HL-60 (cell line): ENCODE measurements around the gene PAK5.

ENCODE experiments used
- DNase-seq, 2 experiments: peaks; one replicate each; pipeline ENCODE4 v3.0.0-alpha.2; 2010 to 2020; ENCODE audit warnings: low read depth in 1 of 2, low spot score in 1 of 2
- H3K27ac ChIP-seq: fragments of 250-450 bp; sonication (Bioruptor Pico); replicated peaks from 2 replicates; pipeline ENCODE4 v1.5.1; 2020; ENCODE audit warnings: mild to moderate bottlenecking, moderate library complexity
- H3K27me3 ChIP-seq: fragments of 250-450 bp; sonication (Bioruptor Pico); 2 replicates; pipeline ENCODE4 v1.5.1; 2021; ENCODE audit warnings: mild to moderate bottlenecking, moderate library complexity; ENCODE audit not compliant: insufficient read depth, poor library complexity, severe bottlenecking
- H3K4me3 ChIP-seq: replicated peaks from 2 replicates; pipeline ENCODE4 v1.5.1; 2011; ENCODE audit warnings: mild to moderate bottlenecking, control low read depth, low read length; ENCODE audit not compliant: insufficient read depth
- GABPA ChIP-seq: IDR thresholded peaks from 2 replicates; pipeline ENCODE4 v1.6.1; 2012; ENCODE audit warnings: low read depth
- POLR2AphosphoS5 ChIP-seq: IDR thresholded peaks from 2 replicates; pipeline ENCODE4 v1.6.1; 2012; ENCODE audit warnings: low read depth
- SPI1 ChIP-seq: IDR thresholded peaks from 2 replicates; pipeline ENCODE4 v1.6.1; 2012; ENCODE audit warnings: low read depth, mild to moderate bottlenecking, borderline replicate concordance
- TF ChIP-seq, protein P1 (sequence below): IDR thresholded peaks from one replicate; pipeline ENCODE4 v1.5.1; 2011; ENCODE audit warnings: low read length, control low read depth, inconsistent platforms; ENCODE audit not compliant: insufficient read depth
- TF ChIP-seq, protein P2 (sequence below): IDR thresholded peaks from 2 replicates; pipeline ENCODE4 v1.6.1; 2012; ENCODE audit warnings: low read depth; ENCODE audit not compliant: insufficient replicate concordance

Gene PAK5

DNA sequence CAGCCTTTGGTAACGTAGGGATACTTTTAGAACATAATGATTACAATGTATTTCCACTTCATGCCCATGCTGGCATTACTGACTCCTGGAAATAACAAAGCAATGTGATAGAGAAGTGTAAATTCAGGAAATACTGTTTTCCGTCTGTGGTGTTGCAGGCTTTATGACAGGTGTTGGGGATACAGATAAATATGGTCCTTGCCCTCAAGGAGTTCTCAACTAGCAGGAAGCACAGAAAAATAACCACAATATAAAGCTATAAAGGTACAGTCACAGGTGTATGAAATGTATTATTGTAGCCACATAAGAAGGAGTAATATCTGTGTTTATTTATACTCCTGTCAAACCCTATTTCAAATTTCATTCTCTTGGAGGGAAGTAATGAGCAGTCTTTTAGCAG, 337.4 kb downstream of the PAK5 start:
- TF ChIP-seq, protein P1, sequence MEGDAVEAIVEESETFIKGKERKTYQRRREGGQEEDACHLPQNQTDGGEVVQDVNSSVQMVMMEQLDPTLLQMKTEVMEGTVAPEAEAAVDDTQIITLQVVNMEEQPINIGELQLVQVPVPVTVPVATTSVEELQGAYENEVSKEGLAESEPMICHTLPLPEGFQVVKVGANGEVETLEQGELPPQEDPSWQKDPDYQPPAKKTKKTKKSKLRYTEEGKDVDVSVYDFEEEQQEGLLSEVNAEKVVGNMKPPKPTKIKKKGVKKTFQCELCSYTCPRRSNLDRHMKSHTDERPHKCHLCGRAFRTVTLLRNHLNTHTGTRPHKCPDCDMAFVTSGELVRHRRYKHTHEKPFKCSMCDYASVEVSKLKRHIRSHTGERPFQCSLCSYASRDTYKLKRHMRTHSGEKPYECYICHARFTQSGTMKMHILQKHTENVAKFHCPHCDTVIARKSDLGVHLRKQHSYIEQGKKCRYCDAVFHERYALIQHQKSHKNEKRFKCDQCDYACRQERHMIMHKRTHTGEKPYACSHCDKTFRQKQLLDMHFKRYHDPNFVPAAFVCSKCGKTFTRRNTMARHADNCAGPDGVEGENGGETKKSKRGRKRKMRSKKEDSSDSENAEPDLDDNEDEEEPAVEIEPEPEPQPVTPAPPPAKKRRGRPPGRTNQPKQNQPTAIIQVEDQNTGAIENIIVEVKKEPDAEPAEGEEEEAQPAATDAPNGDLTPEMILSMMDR: no peak
- TF ChIP-seq, protein P2, sequence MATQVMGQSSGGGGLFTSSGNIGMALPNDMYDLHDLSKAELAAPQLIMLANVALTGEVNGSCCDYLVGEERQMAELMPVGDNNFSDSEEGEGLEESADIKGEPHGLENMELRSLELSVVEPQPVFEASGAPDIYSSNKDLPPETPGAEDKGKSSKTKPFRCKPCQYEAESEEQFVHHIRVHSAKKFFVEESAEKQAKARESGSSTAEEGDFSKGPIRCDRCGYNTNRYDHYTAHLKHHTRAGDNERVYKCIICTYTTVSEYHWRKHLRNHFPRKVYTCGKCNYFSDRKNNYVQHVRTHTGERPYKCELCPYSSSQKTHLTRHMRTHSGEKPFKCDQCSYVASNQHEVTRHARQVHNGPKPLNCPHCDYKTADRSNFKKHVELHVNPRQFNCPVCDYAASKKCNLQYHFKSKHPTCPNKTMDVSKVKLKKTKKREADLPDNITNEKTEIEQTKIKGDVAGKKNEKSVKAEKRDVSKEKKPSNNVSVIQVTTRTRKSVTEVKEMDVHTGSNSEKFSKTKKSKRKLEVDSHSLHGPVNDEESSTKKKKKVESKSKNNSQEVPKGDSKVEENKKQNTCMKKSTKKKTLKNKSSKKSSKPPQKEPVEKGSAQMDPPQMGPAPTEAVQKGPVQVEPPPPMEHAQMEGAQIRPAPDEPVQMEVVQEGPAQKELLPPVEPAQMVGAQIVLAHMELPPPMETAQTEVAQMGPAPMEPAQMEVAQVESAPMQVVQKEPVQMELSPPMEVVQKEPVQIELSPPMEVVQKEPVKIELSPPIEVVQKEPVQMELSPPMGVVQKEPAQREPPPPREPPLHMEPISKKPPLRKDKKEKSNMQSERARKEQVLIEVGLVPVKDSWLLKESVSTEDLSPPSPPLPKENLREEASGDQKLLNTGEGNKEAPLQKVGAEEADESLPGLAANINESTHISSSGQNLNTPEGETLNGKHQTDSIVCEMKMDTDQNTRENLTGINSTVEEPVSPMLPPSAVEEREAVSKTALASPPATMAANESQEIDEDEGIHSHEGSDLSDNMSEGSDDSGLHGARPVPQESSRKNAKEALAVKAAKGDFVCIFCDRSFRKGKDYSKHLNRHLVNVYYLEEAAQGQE: no peak
- TF ChIP-seq SPI1 (no peak), POLR2AphosphoS5 (no peak), GABPA (no peak)
- Histone ChIP-seq H3K27ac (no peak overlapping the region), H3K27me3 (peaks cover 10% of the 10 kb centered on the region), H3K4me3 (no peak overlapping the region)
- no peak for DNase-seq

DNA sequence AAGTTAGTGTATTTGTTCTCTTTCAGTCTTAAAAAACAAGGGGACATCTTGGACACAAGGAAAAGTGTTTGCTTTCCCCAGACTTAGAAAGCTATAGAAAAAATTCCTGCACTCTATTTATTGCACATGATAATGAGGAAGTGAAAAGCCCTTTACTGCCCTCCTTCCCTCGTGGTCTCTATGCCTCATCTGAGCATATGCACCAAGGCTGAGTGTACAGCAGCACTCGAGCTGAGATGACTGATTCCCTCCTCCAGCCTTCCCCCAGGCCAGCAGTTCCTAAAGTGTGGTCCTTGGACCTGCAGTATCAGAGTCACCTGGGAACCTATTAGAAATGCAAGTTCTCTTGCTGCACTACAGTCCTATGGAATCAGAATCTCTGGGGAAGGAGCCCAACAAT, 338.8 kb downstream of the PAK5 start:
- TF ChIP-seq, protein P2: no peak
- no peak for TF ChIP-seq POLR2AphosphoS5
- peak; percentile 80 for TF ChIP-seq SPI1
- no peak overlapping the region for H3K27ac ChIP-seq
- H3K4me3 ChIP-seq: no peak overlapping the region
- no peak for DNase-seq
- H3K27me3 ChIP-seq: no peaks in the 10 kb centered on the region

DNA sequence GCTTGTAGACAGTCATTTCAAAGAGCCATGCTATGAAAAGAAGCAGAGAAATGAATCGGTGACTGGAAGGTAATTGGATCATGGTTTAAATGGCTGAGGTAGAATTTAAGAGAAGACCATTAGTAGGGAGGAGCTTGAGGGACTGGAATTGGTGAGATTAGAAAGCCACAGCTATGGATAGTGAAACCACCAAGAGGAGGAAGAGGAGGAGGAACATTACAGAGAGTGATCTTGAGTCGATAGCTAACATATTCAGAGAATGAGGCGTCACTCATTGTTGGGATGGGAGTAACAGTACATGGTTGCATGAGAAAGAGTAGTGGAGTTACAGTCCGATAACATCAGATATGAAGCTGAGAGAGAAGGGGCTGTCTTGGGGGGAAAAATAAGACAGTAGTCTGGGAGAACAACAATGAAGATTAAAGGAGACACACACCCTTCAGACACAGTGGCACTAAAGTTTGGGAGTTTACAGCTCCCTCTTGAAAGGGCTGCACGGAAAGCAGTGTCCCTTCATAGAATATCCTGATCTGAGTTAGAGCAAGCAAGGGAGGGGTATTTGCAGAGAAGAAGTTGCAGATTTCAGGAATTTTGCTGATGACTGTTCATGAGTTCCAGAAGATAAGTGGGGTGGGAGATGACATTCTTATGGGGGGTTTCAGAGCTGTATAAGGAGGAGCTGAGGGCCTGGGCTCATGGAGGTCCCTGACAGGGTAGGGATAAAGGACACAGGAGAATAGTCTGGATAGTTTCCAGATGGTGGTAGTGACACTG, 339.6 kb downstream of the PAK5 start:
- H3K4me3 ChIP-seq: no peak overlapping the region
- H3K27ac ChIP-seq: no peak overlapping the region
- TF ChIP-seq POLR2AphosphoS5 (no peak), GABPA (no peak), SPI1 (no peak)
- TF ChIP-seq, protein P2: no peak
- TF ChIP-seq, protein P1: no peak
- H3K27me3 ChIP-seq: no peaks in the 10 kb centered on the region
- DNase-seq: no peak
